ENCODE data around the gene HNRNPC.
A peak's percentile ranks its signal among the peaks of the same experiment; 100 is the strongest.

The HNRNPC gene

DNA sequence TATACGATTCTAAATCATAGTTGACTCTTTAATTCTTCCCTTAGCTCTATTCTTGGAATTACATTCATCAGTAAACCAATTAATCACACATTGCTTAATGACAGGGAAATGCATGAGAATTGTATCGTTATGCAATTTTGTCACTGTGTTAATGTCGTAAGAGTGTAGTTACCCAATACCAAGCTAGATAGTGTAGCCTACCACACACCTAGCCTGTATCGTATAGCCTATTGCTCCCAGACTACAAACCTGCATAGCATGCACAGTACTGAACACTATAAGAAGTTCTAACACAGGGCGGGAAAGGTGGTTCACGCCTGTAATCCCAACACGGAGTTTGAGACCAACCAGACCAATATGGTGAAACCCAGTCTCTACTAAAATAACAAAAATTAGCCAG, 24.7 kb downstream of the HNRNPC start:
- Histone ChIP-seq H3K9ac (ENCODE audit: low read length) (no peak overlapping the region), H3K27me3 (ENCODE audit: low read length) (no peaks in the 10 kb centered on the region), H3F3A (ENCODE audit: insufficient read depth) (peaks cover 76% of the 10 kb centered on the region), H3K79me2 (ENCODE audit: insufficient read depth, low read length) (peaks cover 100% of the 10 kb centered on the region), H3K9me2 (replicated peaks; ENCODE audit: insufficient read depth, low read length) (no peaks in the 10 kb centered on the region), H3K9me3 (ENCODE audit: insufficient read depth, low read length) (no peaks in the 10 kb centered on the region), H3K36me3 (ENCODE audit: low read length) (peaks cover 55% of the 10 kb centered on the region), H3K4me3 (ENCODE audit: insufficient read depth, low read length, poor library complexity, severe bottlenecking) (no peak overlapping the region), H2AFZ (ENCODE audit: low read depth, low read length, severe bottlenecking) (no peak overlapping the region), H3K27ac (ENCODE audit: low read depth, low read length) (no peak overlapping the region), H3K4me2 (ENCODE audit: low read depth, low read length, poor library complexity, severe bottlenecking) (no peak overlapping the region), H4K20me1 (ENCODE audit: low read depth, low read length) (peaks cover 92% of the 10 kb centered on the region)
- TF ChIP-seq, protein P1, sequence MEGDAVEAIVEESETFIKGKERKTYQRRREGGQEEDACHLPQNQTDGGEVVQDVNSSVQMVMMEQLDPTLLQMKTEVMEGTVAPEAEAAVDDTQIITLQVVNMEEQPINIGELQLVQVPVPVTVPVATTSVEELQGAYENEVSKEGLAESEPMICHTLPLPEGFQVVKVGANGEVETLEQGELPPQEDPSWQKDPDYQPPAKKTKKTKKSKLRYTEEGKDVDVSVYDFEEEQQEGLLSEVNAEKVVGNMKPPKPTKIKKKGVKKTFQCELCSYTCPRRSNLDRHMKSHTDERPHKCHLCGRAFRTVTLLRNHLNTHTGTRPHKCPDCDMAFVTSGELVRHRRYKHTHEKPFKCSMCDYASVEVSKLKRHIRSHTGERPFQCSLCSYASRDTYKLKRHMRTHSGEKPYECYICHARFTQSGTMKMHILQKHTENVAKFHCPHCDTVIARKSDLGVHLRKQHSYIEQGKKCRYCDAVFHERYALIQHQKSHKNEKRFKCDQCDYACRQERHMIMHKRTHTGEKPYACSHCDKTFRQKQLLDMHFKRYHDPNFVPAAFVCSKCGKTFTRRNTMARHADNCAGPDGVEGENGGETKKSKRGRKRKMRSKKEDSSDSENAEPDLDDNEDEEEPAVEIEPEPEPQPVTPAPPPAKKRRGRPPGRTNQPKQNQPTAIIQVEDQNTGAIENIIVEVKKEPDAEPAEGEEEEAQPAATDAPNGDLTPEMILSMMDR (IDR thresholded peaks at IDR 0.05; ENCODE audit: insufficient read depth, low read length, poor library complexity, severe bottlenecking), result no peak
- no peak for TF ChIP-seq EZH2phosphoT487 (conservative IDR thresholded peaks at IDR 0.05; ENCODE audit: low read length)

GRCh38 chr14:21241218-21241819, 27.9 kb downstream of the HNRNPC start:
- Histone ChIP-seq H3K4me3 (ENCODE audit: insufficient read depth, low read length, poor library complexity, severe bottlenecking) (no peak overlapping the region), H3K27ac (ENCODE audit: low read depth, low read length) (no peak overlapping the region), H3K9me2 (replicated peaks; ENCODE audit: insufficient read depth, low read length) (no peaks in the 10 kb centered on the region), H2AFZ (ENCODE audit: low read depth, low read length, severe bottlenecking) (no peak overlapping the region), H3K9ac (ENCODE audit: low read length) (no peak overlapping the region), H3K27me3 (ENCODE audit: low read length) (no peaks in the 10 kb centered on the region), H4K20me1 (ENCODE audit: low read depth, low read length) (peaks cover 95% of the 10 kb centered on the region), H3K9me3 (ENCODE audit: insufficient read depth, low read length) (no peaks in the 10 kb centered on the region), H3K4me2 (ENCODE audit: low read depth, low read length, poor library complexity, severe bottlenecking) (no peak overlapping the region), H3F3A (ENCODE audit: insufficient read depth) (peaks cover 73% of the 10 kb centered on the region), H3K36me3 (ENCODE audit: low read length) (peaks cover 53% of the 10 kb centered on the region), H3K79me2 (ENCODE audit: insufficient read depth, low read length) (peaks cover 100% of the 10 kb centered on the region)
- TF ChIP-seq, protein P1 (IDR thresholded peaks at IDR 0.05; ENCODE audit: insufficient read depth, low read length, poor library complexity, severe bottlenecking), result peak; percentile 23
- TF ChIP-seq EZH2phosphoT487 (conservative IDR thresholded peaks at IDR 0.05; ENCODE audit: low read length), result no peak

- H3K9ac ChIP-seq (ENCODE audit: low read length), result no peak overlapping the region
- H2AFZ ChIP-seq (ENCODE audit: low read depth, low read length, severe bottlenecking), result no peak overlapping the region
- H3K9me2 ChIP-seq (replicated peaks; ENCODE audit: insufficient read depth, low read length), result no peaks in the 10 kb centered on the region
- H3F3A ChIP-seq (ENCODE audit: insufficient read depth), result peaks cover 76% of the 10 kb centered on the region
- H3K4me2 ChIP-seq (ENCODE audit: low read depth, low read length, poor library complexity, severe bottlenecking), result no peak overlapping the region
- no peak overlapping the region for H3K4me3 ChIP-seq (ENCODE audit: insufficient read depth, low read length, poor library complexity, severe bottlenecking)
- H3K27me3 ChIP-seq (ENCODE audit: low read length), result no peaks in the 10 kb centered on the region
- peaks cover 100% of the 10 kb centered on the region for H3K79me2 ChIP-seq (ENCODE audit: insufficient read depth, low read length)
- peaks cover 96% of the 10 kb centered on the region for H4K20me1 ChIP-seq (ENCODE audit: low read depth, low read length)
- H3K27ac ChIP-seq (ENCODE audit: low read depth, low read length), result no peak overlapping the region
- no peaks in the 10 kb centered on the region for H3K9me3 ChIP-seq (ENCODE audit: insufficient read depth, low read length)
- H3K36me3 ChIP-seq (ENCODE audit: low read length), result peaks cover 54% of the 10 kb centered on the region
- TF ChIP-seq, protein P1 (IDR thresholded peaks at IDR 0.05; ENCODE audit: insufficient read depth, low read length, poor library complexity, severe bottlenecking), result no peak
- TF ChIP-seq EZH2phosphoT487 (conservative IDR thresholded peaks at IDR 0.05; ENCODE audit: low read length), result no peak
Observed at GRCh38 chr14:21240417-21240816, 28.8 kb downstream of the HNRNPC start.

All from SU-DHL-6 (cell line).